NCI-H1694 (cell line): ENCODE data around the gene ADAP1.
"Not testable (repeated sequence)": the region's sequence is repeated elsewhere in the genome, so short reads cannot be mapped to it uniquely, and the experiment has no call there.

Source experiments
- DNase-seq: peaks from one replicate; lab custom pipeline; 2025; lab: John Stamatoyannopoulos, UW

Gene ADAP1

GRCh38 chr7:974820-975681 is 20.6 kb upstream of the ADAP1 start, which contains the start of gene COX19:
TSS of gene COX19 (minus strand) at chr7:975549. CDS start at chr7:975509, 40 bp downstream.
- peak; percentile 65 for DNase-seq

- DNase-seq, result no peak
Observed at GRCh38 chr7:974172-974571, 19.7 kb upstream of the ADAP1 start.

DNA sequence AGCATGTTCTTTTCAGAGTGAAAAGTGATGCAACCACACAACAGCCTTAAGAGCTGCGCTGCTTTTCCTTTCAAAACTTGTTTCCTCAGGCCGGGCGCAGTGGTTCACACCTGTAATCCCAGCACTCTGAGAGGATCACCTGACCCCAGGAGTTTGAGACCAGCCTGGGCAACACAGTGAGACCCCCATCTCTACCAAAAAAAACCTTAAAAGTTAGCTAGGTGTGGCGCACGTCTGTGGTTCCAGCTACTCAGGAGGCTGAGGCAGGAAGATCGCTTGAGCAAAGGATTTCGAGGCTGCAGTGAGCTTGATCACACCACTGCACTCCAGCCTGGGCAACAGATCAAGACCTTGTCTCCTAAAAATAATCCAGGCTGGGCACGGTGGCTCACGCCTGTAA is 18.8 kb upstream of the ADAP1 start:
- no peak for DNase-seq

- no peak for DNase-seq
Observed at GRCh38 chr7:972676-973309, 18.3 kb upstream of the ADAP1 start.

DNA sequence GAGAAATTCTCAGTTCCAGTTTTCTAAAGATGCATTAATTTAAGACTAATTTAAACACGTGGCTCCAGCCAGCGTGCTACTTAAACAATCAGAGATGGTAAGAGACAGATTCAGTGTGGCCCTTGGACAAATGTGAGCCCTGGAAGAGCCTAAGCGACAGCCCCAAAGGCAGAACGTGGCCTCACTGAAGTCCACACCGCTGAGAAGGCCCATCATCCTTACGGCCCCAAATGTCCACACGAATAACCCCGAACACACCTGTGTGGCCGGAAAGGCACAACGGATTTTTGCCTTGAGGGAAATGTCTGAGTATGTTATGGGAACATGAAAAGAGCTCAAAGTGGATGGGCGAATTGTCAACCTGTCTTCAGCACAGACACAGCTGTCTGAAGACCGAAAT is 17.6 kb upstream of the ADAP1 start:
- DNase-seq, result no peak

DNA sequence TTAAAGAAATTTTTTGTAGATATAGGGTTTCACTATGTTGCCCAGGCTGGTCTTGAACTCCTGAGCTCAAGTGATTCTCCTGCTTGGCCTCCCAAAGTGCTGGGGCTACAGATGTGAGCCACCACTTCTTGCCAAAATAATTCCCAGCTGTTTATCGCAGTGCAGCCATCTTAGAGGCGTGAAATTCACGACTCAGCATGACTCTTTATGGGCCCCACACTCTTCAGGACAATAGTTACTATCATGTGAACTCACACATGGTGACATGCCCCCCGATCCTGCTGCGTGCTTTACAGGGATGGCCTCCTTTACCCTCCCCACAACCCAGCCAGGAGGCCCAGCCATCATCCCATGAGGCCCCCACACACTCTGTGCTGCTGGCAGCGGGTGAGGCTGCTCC is 16.3 kb upstream of the ADAP1 start:
- DNase-seq, result no peak

DNA sequence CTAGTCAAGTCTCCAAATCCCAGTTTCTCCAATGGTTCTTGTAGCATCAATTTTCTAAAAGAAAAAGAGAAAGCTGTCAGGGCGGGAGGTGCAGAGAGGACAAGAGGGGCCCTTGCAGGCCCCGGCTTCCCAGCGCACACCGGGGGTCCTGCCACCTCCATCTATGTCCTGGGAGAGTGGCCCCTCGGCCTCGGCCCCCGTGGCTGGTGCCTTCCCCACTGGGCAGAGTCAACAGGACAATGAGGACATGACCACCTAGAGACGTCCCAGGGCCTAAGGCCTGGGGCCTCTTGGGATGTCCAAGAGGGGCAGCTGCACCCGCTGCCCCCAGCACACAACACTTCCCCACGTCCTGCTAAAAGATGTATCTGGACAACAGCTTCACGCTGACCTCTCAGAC is 14.9 kb upstream of the ADAP1 start:
- no peak for DNase-seq

DNA sequence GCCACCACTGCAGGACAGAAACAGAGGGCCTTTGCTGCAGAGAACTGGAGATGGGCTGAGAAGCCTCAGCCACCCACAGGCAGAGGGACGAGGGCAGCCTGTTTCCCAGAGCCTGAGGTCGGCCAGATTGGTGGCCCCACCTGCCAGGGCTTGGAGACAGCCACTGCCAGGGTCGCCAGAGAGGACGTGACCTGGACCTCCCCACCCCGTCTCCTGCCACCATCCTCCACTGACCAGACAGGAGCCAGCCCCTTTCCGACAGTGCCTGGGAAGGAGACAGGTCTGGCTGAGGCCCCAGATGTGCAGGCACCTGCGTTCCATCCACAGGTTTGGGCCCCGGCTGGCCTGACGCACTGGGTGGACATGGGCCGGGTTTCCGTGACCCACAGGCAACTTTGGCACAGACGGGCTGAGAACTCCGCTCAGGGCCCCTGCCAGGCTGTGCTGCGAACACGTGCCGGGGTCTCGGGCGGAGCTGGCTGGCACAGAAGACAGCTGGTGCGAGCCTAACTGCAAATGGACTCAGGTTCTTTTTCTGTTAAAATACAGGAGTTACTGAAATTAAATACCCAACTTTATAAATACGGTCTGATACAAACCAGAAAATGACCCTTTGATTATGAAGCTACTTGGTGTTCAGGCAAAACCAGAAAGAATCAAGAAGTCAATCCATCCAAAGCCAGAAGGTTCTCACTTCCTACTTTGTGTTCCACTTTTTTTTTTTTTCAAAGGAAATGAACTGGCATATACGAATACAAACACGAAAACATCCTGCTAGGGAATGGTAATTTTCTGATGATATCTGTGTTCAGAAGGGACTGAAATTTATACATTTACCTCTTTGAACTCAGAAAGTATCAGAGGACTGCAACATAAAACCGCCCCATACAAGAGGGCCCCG is 14.0 kb upstream of the ADAP1 start:
- DNase-seq, result no peak

- DNase-seq, result no peak
Observed at GRCh38 chr7:967361-968082, 13.0 kb upstream of the ADAP1 start.

DNA sequence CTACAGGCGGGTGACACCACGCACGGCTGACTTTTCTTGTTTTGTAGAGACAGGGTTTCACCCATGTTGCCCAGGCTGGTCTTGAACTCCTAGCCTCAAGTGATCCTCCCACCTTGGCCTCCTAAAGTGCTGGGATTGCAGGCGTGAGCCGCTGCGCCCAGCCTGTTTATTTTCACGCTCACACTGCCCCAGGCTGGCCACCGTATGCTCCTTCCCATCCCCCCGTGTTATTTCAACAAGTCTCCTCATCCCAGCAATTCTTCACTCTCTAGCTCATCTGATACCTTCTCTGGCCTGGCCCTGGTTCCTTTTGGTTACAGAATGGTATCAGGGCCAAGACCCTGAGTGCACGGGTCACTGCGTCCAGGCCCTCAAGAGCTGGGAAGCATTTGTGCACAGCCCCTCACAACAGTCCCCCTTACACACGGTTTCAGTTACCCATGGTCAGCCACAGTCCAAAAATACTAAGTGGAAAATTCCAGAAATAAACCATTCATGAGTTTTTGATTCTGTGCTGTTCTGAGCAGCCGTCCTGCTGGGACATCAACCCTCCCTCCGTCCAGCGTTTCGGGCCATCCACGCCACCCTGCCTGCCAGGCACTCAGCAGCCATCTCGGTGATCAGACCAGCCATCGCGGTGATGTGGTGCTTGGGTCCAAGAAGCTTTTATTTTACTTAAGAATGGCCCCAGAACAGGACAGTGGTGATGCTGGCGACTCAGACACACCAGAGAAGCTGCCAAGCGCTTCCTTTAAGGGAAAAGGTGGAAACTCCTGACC is 12.0 kb upstream of the ADAP1 start:
- no peak for DNase-seq

- DNase-seq, result peak; percentile 36
Observed at GRCh38 chr7:964401-965231, 10.1 kb upstream of the ADAP1 start.

- DNase-seq, result no peak
Observed at GRCh38 chr7:963236-964078, 9.0 kb upstream of the ADAP1 start.

DNA sequence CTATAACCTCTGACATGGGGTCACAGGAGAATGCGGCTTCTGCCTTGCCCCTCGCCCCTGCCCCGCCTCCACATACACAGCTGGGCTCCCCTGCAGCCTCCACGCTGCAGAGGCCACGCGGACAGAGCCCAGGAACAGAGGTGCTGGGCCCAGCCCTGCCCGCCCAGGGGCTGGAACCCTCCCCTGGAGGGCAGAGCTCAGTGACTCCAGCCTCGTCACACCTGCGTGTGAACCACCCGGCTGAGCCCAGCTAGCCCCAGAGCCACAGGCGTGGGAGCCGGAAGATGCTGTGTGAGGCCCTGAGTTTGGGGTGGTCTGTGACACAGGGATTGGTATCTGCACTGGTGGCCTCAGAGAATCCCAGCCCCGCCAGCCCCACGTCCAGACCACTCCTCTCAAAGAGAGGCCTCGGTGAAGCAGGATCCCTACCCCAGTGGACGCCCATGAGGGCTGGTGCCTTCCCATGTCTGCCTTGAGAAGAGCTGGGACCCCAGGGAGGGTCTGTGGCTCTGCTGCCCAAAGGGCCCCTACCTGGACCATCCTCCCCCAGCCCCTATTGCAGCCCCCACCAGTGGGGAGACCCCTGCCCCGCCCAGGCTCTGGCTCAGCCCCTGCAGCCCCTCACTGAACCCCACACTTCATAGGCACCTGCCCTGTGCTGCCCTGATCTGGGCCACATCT is 8.1 kb upstream of the ADAP1 start:
- no peak for DNase-seq

GRCh38 chr7:961546-962400 is 7.3 kb upstream of the ADAP1 start:
- DNase-seq, result no peak

DNA sequence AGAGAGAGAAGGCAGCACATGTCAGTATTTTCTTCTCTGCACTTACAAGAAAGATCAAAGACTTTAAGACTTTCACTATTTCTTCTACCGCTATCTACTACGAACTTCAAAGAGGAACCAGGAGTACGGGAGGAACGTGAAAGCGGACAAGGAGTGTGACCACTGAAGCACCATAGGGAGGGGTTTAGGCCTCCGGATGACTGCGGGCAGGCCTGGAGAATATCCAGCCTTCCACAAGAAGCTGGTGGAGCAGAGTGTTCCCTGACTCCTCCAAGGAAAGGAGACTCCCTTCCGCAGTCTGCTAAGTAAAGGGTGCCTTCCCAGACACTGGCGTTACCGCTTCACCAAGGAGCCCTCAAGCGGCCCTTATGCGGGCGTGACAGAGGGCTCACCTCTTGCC is 6.5 kb upstream of the ADAP1 start:
- not testable (repeated sequence) for DNase-seq

DNA sequence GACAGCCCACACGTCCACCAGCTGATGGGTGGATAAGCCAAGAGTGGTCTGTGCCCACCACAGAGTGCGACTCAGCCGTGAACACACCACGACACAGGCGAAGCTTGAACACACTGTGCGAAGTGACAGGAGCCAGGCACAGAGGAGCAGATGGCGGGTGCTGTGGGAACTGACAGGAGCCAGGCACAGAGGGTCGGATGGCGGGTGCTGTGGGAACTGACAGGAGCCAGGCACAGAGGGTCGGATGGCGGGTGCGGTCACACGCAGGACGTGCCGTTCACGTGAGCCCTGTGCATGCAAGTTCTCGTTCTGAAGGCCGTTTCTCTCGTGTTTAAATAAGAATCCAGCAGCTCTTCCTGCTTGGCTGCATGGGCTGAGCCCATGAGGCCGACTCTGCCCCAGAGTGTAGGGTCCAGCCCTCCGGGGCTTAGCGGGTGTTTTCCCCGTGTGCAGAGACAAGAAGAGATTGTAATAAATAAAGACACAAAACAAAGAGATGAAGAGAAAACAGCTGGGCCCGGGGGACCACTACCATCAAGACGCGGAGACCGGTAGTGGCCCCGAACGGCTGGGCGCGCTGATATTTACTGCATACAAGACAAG is 5.9 kb upstream of the ADAP1 start:
- peak; percentile 36 for DNase-seq

DNA sequence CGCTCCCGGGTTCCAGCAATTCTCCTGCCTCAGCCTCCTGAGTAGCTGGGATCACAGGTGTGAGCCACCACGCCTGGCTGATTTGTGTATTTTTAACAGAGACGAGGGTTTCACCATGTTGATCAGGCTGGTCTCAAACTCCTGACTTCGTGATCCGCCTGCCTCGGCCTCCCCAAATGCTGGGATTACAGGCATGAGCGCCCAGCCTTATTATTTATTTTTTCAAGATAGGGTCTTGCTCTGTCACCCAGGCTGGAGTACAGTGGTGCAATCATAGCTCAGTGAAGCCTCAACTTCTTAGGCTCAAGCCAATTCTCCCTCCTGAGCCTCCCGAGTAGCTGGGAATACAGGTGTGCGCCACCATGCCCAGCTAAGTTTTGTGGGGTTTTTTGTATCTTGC is 5.3 kb upstream of the ADAP1 start:
- not testable (repeated sequence) for DNase-seq
